IPS-18c (cell line): ENCODE data around the gene TLCD3B.

Source experiments
- H3K4me3 ChIP-seq: 2 replicates; pipeline ENCODE4 v1.7.0; 2013; ENCODE audit warnings: low read depth, mild to moderate bottlenecking, low read length, moderate library complexity; ENCODE audit not compliant: insufficient read depth
- H3K9me3 ChIP-seq: one replicate; pipeline ENCODE4 v1.6.1; 2013; ENCODE audit warnings: mild to moderate bottlenecking, low read length, moderate library complexity; ENCODE audit not compliant: control insufficient read depth, insufficient read depth

The TLCD3B gene

DNA sequence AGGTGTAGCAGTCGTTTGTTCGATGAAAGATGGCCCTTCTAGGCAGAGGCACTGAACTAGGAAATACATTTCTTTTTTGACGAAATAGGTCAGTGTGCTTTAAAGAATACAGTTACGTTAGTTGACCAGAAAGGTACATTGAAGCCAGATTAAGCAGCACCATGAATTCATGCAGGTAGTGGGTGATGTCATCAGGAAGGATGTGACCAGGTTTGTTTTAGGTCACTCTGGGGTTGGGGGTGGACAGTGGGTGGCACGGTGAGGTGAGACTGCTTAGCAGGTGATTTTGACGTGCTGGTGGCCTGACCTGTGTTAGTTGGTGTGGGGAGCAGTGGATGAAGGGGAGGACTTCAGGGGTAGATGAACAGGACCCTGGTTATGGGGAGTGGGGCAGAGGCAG lies 31.5 kb downstream of the TLCD3B start:
- H3K9me3 ChIP-seq: no peaks in the 10 kb centered on the region
- H3K4me3 ChIP-seq: no peak overlapping the region

DNA sequence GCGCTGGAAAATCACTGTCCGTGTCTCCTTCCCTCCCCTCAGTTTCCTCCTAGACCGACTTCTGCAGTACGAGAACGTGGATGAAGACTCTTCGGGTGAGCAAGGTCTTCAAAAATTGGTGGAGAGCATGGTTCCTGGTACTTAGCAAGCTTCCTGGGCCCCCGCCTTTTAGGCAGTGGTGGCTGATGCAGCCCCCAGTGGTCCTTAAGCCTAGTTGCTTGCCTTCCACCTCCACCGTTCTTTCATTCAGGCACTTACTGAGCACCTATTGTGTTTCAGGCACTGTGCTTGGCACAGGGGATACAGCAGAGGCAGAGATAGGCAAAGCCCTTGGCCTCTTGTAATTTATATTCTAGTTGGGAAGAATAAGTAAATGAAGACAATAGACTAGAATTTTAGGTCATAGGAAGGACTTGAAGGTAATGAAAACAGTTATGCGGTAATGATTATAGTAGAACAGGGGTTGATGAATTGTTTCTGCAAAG lies 34.3 kb downstream of the TLCD3B start:
- H3K4me3 ChIP-seq: peak overlapping the region; percentile 99
- no peaks in the 10 kb centered on the region for H3K9me3 ChIP-seq

DNA sequence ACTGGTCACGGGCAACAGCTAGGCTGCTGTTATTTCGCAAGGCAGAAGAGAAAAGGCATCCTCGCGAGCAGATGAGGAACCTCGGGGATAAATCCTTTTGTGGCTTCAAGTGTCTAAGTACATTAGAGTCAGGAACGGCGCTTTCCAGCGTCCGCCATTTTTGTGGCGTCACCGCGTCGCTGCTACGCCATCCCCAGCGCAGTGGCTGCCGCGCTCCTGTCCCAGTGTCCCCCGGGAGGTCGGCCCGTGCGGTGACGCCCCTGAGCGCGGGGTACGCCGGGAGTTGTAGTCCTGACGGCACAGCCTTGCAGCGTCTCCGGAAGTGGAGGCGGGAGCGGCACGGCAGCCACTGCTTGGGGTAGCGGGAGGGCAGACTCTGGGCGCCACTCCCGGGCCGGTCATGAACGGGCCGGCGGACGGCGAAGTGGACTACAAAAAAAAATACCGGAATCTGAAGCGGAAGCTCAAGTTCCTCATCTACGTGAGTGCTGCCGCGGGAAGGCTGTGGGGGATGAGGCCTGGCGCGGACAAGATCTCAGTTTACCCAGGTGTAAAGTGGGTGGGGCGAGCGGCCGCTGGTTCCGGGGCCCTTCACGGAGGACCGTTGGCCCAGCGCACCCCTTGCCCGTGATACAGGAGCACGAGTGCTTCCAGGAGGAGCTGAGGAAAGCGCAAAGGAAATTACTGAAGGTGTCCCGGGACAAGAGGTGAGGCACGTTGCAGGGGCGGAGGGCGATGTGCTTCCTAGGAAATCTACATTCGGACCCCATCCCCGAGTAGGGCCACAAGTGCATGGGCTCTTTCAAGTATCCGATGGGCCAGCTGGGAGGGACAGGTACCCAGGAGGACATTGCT lies 34.9 kb downstream of the TLCD3B start, which contains the start of gene INO80E:
INO80E (plus strand) TSS at position 331 of the 855 bp plus-strand sequence; CDS start at position 401, 70 bp downstream.
- H3K9me3 ChIP-seq: no peaks in the 10 kb centered on the region
- H3K4me3 ChIP-seq: peak within 1 kb of the TSS; percentile 99

DNA sequence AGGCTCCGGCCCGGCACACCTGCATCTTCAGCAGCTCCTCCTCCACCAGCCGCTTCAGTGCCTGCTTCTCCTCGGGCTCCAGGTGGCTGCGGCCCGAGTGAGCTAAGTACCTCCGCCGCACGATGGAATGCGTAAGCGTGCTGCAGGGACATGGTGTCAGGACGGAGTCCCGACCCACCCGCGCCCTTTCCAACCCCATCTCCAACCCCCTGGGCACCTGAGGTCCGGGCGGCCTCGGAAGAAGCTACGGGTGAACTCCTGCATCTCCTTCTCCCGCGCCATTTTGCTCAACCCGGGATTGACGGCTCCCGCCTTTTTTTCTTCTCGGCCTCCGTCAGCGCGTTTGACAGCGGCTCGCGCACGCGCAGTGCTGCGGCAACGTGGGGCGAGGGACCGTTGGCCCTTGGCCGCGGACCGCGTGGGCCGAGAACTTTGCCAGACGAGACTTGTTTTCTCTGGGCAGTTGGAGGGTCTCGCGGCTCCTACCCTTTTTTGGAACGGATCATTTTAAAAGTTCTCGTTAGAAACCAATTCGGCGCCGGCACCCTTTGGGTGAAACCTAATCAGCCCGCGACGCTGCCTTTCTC lies 35.7 kb downstream of the TLCD3B start, which contains the start of gene HIRIP3:
HIRIP3 (minus strand) TSS at position 294 of the 587 bp plus-strand sequence; CDS start at position 282, 12 bp downstream.
- Histone ChIP-seq H3K9me3 (no peaks in the 10 kb centered on the region), H3K4me3 (peak within 1 kb of the TSS; percentile 99)

DNA sequence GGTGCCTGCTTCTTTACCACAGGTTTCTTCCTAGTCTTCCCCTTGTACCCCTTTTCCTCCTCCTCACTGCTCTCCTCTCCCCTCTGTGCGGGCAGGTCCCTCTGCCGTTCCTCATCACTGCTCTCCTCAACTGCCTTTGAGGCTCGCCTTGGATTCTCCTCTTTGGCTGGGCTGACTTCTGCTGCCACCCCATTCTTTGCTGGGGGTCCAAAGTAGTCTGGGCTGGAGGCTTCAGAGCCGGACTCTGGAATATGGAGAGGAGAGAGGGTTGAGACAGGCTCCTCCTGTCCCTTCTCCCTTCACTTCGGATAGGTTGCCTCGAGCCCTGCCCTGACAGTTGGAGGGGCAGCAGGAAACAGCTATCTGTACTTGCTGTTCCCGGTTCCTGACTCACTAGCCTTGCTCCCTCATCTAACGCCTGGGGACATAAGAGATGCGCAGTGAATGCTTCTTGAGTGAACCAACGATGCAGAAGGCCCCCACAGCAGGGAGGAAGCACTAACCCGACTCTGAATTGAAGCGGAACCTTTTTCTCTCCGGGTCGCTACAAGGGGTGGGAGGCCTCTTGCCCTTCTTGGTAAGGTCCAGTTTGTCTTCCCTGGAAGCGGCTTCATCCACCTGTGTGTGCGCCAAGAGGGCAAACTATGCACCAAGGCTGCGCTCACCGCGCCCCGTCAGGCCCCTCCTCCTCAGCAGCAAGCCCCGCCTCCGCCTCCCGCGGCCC lies 36.3 kb downstream of the TLCD3B start:
- H3K9me3 ChIP-seq: no peaks in the 10 kb centered on the region
- peak overlapping the region; percentile 99 for H3K4me3 ChIP-seq

DNA sequence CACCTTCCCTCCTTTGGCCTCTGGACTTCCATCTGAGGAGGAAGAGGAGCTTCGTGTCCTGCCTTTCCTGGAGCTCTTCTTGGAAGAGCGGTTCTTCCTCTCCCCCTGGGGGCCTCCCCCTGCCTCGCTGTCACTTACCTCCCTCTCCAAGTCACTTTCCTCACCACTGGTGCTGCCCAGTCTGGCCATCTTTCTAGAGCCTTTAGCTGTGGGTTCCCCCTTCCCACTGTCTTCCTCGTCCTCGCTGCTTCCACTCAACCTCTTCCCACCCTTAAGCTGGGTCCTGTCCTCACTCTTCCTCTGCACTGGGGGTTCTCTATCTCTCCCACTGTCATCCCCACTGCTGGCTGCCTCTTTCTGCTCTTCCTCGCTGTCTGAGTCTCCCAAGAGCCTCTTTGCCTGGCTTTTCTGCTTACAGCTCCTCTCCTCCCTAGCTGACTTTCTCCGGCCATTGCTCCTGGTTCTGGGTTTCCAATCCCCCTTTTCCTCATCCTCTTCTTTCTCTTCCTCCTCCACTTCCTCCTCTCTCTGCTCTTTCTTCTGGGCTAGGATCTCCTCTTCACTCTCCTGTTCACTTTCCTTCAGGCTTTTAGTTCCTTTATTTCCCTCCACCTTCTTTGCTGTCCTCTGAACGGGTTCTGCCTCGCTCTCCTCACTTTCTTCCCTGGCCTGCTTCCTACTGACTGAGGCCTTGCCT lies 37.0 kb downstream of the TLCD3B start:
- H3K4me3 ChIP-seq: peak overlapping the region; percentile 99; the same call in 1 of the 2 replicates
- H3K9me3 ChIP-seq: no peaks in the 10 kb centered on the region

DNA sequence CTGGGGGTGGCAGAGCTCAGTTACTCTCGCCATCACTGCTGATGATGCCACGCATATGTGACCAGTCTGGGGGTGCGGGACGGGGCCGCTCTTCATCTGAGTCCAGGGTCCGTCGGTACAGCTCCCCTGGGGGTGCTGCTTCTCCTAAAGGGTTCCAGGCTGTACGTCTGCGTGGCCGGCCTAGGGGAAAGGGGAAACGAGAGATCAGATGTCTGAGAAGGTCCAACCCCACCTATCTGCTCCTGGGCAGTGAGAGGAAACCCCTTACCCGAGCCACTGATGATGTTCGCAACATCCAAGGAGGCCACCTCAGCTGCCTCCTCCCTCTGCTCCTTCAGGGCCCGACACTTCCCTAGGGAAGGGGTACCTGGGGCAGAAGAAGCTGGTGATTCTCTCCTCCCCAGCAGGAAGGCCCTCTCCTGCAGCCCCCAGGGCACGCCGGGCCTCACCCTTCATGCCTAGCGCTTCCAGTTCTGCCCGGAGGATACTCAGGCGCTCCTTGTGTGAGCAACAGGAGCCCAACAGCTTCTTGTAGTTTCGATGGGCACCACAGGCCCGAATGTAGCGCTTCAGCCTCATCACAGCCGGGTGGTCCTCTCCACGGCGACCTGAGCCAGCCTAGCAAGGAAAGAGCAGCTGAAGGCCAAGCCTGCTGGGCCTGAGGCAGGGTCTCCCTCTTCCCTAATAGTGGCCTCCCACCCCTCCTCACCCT lies 37.7 kb downstream of the TLCD3B start:
- Histone ChIP-seq H3K4me3 (no peak overlapping the region), H3K9me3 (no peaks in the 10 kb centered on the region)

DNA sequence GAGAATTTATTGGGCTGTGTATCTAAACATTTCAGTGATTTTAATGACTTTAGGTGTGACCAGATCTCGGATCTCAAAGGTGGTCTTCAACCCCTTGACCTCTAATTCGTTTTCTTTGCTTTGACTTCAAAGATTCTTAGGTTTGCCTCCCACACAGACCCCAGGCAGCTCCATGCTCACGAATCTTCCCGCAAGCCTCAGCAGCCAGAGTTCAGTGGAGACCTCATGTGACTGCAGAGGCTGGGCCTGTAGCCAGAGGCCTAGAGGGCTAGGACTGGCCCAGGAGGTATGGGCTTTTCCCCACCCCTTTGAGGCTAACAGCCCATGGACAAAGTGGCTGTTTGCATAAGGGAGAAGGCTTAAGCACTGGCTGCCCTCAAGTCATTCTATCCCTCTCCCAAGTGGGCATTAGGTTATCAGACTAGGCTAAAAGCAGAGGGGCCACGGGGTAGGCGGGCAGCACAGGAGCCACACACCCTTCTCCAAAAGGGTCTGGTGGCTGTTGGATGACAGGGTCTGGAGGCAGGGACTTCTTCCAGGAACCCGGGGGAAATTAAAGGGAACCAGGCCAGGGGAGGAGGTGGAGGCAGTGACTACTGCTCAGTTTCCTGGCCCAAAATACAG lies 38.6 kb downstream of the TLCD3B start:
- H3K9me3 ChIP-seq: no peaks in the 10 kb centered on the region

DNA sequence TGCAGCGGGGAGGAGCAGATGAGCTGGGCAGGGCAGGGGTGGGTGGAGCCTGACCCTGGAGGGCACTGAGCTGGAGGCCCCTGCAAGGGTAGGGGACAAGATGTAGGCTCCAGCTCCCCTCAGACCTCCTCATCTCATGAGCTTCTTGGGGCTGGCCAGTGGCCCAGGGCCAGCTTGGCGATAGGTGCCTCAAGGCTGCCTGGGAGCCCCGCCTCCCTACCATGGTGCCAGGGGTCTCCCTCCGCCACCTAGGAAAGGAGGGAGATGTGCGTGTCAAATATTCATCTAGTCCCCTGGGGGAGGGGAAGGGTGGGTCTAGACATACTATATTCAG lies 39.5 kb downstream of the TLCD3B start:
- no peak overlapping the region for H3K4me3 ChIP-seq
- H3K9me3 ChIP-seq: no peaks in the 10 kb centered on the region

More for the DNA sequence above, 38.6 kb downstream of the TLCD3B start:
- no peak overlapping the region for H3K4me3 ChIP-seq

DNA sequence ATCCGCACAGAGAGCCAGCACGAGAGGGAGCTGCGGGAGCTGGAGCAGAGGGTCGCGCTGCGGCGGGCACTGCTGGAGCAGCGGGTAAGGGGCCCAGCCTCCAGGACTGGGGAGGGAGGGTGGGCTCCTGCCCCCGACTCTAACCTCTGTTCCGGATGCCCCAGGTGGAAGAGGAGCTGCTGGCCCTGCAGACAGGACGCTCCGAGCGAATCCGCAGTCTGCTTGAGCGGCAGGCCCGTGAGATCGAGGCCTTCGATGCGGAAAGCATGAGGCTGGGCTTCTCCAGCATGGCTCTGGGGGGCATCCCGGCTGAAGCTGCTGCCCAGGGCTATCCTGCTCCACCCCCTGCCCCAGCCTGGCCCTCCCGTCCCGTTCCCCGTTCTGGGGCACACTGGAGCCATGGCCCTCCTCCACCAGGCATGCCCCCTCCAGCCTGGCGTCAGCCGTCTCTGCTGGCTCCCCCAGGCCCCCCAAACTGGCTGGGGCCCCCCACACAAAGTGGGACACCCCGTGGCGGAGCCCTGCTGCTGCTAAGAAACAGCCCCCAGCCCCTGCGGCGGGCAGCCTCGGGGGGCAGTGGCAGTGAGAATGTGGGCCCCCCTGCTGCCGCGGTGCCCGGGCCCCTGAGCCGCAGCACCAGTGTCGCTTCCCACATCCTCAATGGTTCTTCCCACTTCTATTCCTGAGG lies 40.0 kb downstream of the TLCD3B start:
- H3K4me3 ChIP-seq: no peak overlapping the region

DNA sequence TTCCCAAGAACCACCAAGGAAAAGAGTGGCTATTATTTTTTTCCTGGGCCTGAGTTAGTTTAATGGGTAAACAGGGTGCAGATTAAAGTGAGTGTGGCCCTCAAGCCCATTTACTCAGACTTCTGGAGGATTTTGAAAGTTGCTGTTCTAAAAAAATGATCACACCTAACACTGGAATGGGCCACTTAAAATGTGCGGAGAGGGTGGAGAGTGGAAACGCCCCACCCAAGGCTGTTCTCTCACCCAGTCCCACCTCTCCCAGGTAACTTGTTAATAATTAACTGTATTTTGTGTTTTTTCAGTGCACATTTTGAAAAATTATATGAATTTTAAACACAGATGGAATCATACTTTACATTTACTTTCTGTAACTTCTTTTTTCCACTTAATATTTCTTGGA lies 41.0 kb downstream of the TLCD3B start:
- Histone ChIP-seq H3K4me3 (no peak overlapping the region), H3K9me3 (no peaks in the 10 kb centered on the region)

More for the DNA sequence above, 40.0 kb downstream of the TLCD3B start:
- no peaks in the 10 kb centered on the region for H3K9me3 ChIP-seq

DNA sequence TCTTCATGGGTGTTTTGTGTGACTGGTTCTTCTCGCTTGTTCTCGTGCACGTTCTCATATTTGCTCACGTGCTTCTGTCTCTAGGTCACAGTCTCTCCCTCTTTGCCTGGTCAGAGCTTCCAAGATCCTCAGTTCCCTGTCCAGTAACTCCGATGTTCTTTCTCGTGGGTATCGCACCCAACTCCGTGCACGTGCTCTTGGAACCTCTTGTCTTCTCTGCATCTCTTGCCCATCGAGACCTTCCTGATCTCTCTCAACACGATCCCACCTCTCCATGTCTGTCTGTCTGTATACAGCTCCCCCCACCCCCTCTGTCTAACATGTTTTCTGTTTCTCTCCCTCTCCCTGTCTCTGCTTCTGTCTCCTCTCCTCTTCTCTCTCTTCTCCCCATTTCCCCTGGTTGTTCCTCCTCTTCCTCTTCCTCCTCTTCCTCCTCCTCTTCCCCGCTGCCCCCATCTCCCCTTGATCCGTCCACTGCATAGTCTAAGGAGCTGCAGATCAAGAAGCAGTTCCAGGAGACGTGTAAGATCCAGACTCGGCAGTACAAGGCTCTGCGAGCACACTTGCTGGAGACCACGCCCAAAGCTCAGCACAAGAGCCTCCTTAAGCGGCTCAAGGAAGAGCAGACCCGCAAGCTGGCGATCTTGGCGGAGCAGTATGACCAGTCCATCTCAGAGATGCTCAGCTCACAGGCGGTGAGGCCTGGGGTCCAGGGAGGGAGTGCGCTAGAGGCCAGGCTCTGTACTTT lies 41.8 kb downstream of the TLCD3B start:
- H3K9me3 ChIP-seq: no peaks in the 10 kb centered on the region

DNA sequence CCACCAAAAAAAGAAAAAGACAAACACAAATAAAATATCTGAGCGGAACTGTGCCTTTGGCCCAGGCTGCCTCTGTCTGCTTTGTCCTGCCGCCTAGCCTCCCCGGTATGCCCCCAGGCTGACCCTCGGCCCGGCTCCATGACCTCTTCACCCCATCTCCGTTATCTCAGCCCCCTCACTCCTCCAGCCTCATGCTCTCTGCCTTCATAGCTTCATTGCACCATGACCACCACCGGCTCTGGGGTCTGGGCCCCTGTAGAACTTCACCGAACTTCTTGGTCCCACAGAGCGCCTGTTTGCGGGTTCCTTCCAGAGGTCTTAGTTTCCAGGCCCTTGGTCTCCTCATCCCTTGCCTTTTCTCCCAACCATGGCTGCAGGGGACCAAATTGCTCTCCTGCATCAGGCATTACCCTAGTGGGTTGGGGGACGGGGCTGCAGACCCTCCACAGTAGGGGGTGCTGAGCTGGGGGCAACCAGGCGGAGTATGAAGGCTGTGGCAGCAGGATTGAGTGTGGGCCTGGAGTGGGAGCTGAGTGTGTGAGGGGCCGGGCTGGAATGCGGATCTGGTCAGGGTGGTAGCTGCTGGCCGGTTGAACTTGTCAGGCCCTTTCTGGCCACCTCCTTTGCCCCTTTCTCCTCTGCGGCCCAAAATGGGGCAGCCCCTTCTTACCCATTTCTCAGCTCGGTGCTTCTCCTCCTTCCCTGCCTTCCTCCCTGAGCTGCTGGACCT lies 42.6 kb downstream of the TLCD3B start:
- no peaks in the 10 kb centered on the region for H3K9me3 ChIP-seq
- no peak overlapping the region for H3K4me3 ChIP-seq

More for the DNA sequence above, 41.8 kb downstream of the TLCD3B start:
- no peak overlapping the region for H3K4me3 ChIP-seq

DNA sequence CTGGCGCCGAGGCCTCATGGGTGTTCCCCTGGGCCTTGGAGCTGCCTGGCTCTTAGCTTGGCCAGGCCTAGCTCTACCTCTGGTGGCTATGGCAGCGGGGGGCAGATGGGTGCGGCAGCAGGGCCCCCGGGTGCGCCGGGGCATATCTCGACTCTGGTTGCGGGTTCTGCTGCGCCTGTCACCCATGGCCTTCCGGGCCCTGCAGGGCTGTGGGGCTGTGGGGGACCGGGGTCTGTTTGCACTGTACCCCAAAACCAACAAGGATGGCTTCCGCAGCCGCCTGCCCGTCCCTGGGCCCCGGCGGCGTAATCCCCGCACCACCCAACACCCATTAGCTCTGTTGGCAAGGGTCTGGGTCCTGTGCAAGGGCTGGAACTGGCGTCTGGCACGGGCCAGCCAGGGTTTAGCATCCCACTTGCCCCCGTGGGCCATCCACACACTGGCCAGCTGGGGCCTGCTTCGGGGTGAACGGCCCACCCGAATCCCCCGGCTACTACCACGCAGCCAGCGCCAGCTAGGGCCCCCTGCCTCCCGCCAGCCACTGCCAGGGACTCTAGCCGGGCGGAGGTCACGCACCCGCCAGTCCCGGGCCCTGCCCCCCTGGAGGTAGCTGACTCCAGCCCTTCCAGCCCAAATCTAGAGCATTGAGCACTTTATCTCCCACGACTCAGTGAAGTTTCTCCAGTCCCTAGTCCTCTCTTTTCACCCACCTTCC lies 43.5 kb downstream of the TLCD3B start:
- H3K4me3 ChIP-seq: no peak overlapping the region
- no peaks in the 10 kb centered on the region for H3K9me3 ChIP-seq
